Measurements from ENCODE around the gene HACE1.
A peak's percentile ranks its signal among the peaks of the same experiment; 100 is the strongest.

The HACE1 gene

GRCh38 chr6:104702126-104702841 is 157.4 kb downstream of the HACE1 start:
- DNase-seq (ENCODE audit: low read depth in 2 of 2) = no peak
- TF ChIP-seq, protein P1, sequence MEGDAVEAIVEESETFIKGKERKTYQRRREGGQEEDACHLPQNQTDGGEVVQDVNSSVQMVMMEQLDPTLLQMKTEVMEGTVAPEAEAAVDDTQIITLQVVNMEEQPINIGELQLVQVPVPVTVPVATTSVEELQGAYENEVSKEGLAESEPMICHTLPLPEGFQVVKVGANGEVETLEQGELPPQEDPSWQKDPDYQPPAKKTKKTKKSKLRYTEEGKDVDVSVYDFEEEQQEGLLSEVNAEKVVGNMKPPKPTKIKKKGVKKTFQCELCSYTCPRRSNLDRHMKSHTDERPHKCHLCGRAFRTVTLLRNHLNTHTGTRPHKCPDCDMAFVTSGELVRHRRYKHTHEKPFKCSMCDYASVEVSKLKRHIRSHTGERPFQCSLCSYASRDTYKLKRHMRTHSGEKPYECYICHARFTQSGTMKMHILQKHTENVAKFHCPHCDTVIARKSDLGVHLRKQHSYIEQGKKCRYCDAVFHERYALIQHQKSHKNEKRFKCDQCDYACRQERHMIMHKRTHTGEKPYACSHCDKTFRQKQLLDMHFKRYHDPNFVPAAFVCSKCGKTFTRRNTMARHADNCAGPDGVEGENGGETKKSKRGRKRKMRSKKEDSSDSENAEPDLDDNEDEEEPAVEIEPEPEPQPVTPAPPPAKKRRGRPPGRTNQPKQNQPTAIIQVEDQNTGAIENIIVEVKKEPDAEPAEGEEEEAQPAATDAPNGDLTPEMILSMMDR (IDR thresholded peaks at IDR 0.05; ENCODE audit: low read depth, low read length) = no peak
- no peak overlapping the region for H3K4me3 ChIP-seq (replicated peaks in 1 of 2; ENCODE audit: low read depth in 2 of 2, low read length in 2 of 2)

GRCh38 chr6:104700371-104701185 is 159.1 kb downstream of the HACE1 start:
- DNase-seq (ENCODE audit: low read depth in 2 of 2) = no peak
- H3K4me3 ChIP-seq (replicated peaks in 1 of 2; ENCODE audit: low read depth in 2 of 2, low read length in 2 of 2) = no peak overlapping the region
- TF ChIP-seq, protein P1 (IDR thresholded peaks at IDR 0.05; ENCODE audit: low read depth, low read length) = no peak

GRCh38 chr6:104699593-104700329 is 160.0 kb downstream of the HACE1 start:
- TF ChIP-seq, protein P1 (IDR thresholded peaks at IDR 0.05; ENCODE audit: low read depth, low read length) = no peak
- H3K4me3 ChIP-seq (replicated peaks in 1 of 2; ENCODE audit: low read depth in 2 of 2, low read length in 2 of 2) = no peak overlapping the region
- DNase-seq (ENCODE audit: low read depth in 2 of 2) = no peak

- DNase-seq (ENCODE audit: low read depth in 2 of 2) = no peak
- H3K4me3 ChIP-seq (replicated peaks in 1 of 2; ENCODE audit: low read depth in 2 of 2, low read length in 2 of 2) = no peak overlapping the region
- TF ChIP-seq, protein P1 (IDR thresholded peaks at IDR 0.05; ENCODE audit: low read depth, low read length) = no peak
These were observed 160.7 kb downstream of the HACE1 start for GRCh38 chr6:104698979-104699378.

- no peak overlapping the region for H3K4me3 ChIP-seq (replicated peaks in 1 of 2; ENCODE audit: low read depth in 2 of 2, low read length in 2 of 2)
- TF ChIP-seq, protein P1 (IDR thresholded peaks at IDR 0.05; ENCODE audit: low read depth, low read length) = no peak
- DNase-seq (ENCODE audit: low read depth in 2 of 2) = no peak
These were observed 167.7 kb downstream of the HACE1 start for GRCh38 chr6:104692008-104692407.

GRCh38 chr6:104689551-104690205 is 170.0 kb downstream of the HACE1 start:
- no peak overlapping the region for H3K4me3 ChIP-seq (replicated peaks in 1 of 2; ENCODE audit: low read depth in 2 of 2, low read length in 2 of 2)
- TF ChIP-seq, protein P1 (IDR thresholded peaks at IDR 0.05; ENCODE audit: low read depth, low read length) = no peak
- peak; percentile 57 to 62 for DNase-seq (ENCODE audit: low read depth in 2 of 2)

Data from cardiac fibroblast (primary cell).